Measurements from ENCODE around the gene KNTC1.

KNTC1 gene

GRCh38 chr12:122656298-122656697, 129.2 kb downstream of the KNTC1 start:
- Histone ChIP-seq H3K27ac (no peak overlapping the region), H2AFZ (ENCODE audit: low read depth) (no peak overlapping the region), H3K27me3 (ENCODE audit: insufficient read depth, low read depth) (no peaks in the 10 kb centered on the region), H3K4me1 (ENCODE audit: low read depth, poor library complexity, severe bottlenecking) (no peaks in the 10 kb centered on the region), H3K4me2 (no peak overlapping the region), H4K20me1 (ENCODE audit: insufficient read depth) (no peaks in the 10 kb centered on the region), H3K9ac (no peak overlapping the region), H3K79me2 (ENCODE audit: insufficient read depth, low read depth) (no peaks in the 10 kb centered on the region), H3K36me3 (ENCODE audit: insufficient read depth) (no peaks in the 10 kb centered on the region), H3K4me3 (IDR thresholded peaks at IDR 0.05; ENCODE audit: insufficient read depth, low read depth, low read length) (no peak overlapping the region)
- no peak for TF ChIP-seq CTCF (conservative IDR thresholded peaks at IDR 0.05; ENCODE audit: low read depth, low read length)

GRCh38 chr12:122659579-122659978, 132.5 kb downstream of the KNTC1 start:
- Histone ChIP-seq H3K79me2 (ENCODE audit: insufficient read depth, low read depth) (no peaks in the 10 kb centered on the region), H3K27ac (no peak overlapping the region), H2AFZ (ENCODE audit: low read depth) (no peak overlapping the region), H3K4me3 (IDR thresholded peaks at IDR 0.05; ENCODE audit: insufficient read depth, low read depth, low read length) (no peak overlapping the region), H3K4me2 (no peak overlapping the region), H3K4me1 (ENCODE audit: low read depth, poor library complexity, severe bottlenecking) (no peaks in the 10 kb centered on the region), H3K9ac (no peak overlapping the region), H4K20me1 (ENCODE audit: insufficient read depth) (no peaks in the 10 kb centered on the region), H3K27me3 (ENCODE audit: insufficient read depth, low read depth) (no peaks in the 10 kb centered on the region), H3K36me3 (ENCODE audit: insufficient read depth) (no peaks in the 10 kb centered on the region)
- TF ChIP-seq CTCF (conservative IDR thresholded peaks at IDR 0.05; ENCODE audit: low read depth, low read length) = no peak

- Histone ChIP-seq H3K4me2 (no peak overlapping the region), H3K79me2 (ENCODE audit: insufficient read depth, low read depth) (no peaks in the 10 kb centered on the region), H3K4me1 (ENCODE audit: low read depth, poor library complexity, severe bottlenecking) (no peaks in the 10 kb centered on the region), H3K27me3 (ENCODE audit: insufficient read depth, low read depth) (no peaks in the 10 kb centered on the region), H4K20me1 (ENCODE audit: insufficient read depth) (no peaks in the 10 kb centered on the region), H3K36me3 (ENCODE audit: insufficient read depth) (no peaks in the 10 kb centered on the region), H3K9ac (no peak overlapping the region), H3K27ac (no peak overlapping the region), H3K4me3 (IDR thresholded peaks at IDR 0.05; ENCODE audit: insufficient read depth, low read depth, low read length) (no peak overlapping the region), H2AFZ (ENCODE audit: low read depth) (no peak overlapping the region)
- TF ChIP-seq CTCF (conservative IDR thresholded peaks at IDR 0.05; ENCODE audit: low read depth, low read length) = no peak
Observed at GRCh38 chr12:122661246-122661645, 134.2 kb downstream of the KNTC1 start.

- Histone ChIP-seq H2AFZ (ENCODE audit: low read depth) (no peak overlapping the region), H3K4me1 (ENCODE audit: low read depth, poor library complexity, severe bottlenecking) (no peaks in the 10 kb centered on the region), H3K27me3 (ENCODE audit: insufficient read depth, low read depth) (no peaks in the 10 kb centered on the region), H3K36me3 (ENCODE audit: insufficient read depth) (no peaks in the 10 kb centered on the region), H3K4me2 (no peak overlapping the region), H3K79me2 (ENCODE audit: insufficient read depth, low read depth) (no peaks in the 10 kb centered on the region), H4K20me1 (ENCODE audit: insufficient read depth) (no peaks in the 10 kb centered on the region), H3K4me3 (IDR thresholded peaks at IDR 0.05; ENCODE audit: insufficient read depth, low read depth, low read length) (no peak overlapping the region), H3K9ac (no peak overlapping the region), H3K27ac (no peak overlapping the region)
- TF ChIP-seq CTCF (conservative IDR thresholded peaks at IDR 0.05; ENCODE audit: low read depth, low read length) = no peak
Observed at GRCh38 chr12:122661938-122662337, 134.9 kb downstream of the KNTC1 start.

All from KMS-11 (cell line).